NCI-H2196 (cell line): ENCODE results near the gene CACNA2D3.

Experiments used
- DNase-seq: peaks from one replicate; lab custom pipeline; 2025; ENCODE audit not compliant: unreplicated experiment; lab: John Stamatoyannopoulos, UW

Gene CACNA2D3

GRCh38 chr3:54713031-54713430 lies 590.7 kb downstream of the CACNA2D3 start:
- no peak for DNase-seq

- DNase-seq: no peak
These were observed 591.1 kb downstream of the CACNA2D3 start for GRCh38 chr3:54713455-54713854.

- no peak for DNase-seq
These were observed 591.7 kb downstream of the CACNA2D3 start for GRCh38 chr3:54714035-54714434.

GRCh38 chr3:54717506-54717905 lies 595.2 kb downstream of the CACNA2D3 start:
- DNase-seq: no peak

- no peak for DNase-seq
These were observed 597.6 kb downstream of the CACNA2D3 start for GRCh38 chr3:54719914-54720313.

GRCh38 chr3:54720604-54721003 lies 598.3 kb downstream of the CACNA2D3 start:
- DNase-seq: no peak

GRCh38 chr3:54731732-54732445 lies 609.5 kb downstream of the CACNA2D3 start:
- no peak for DNase-seq

- no peak for DNase-seq
These were observed 611.0 kb downstream of the CACNA2D3 start for GRCh38 chr3:54733106-54734006.

- DNase-seq: no peak
These were observed 614.1 kb downstream of the CACNA2D3 start for GRCh38 chr3:54736459-54736858.

- DNase-seq: no peak
These were observed 621.4 kb downstream of the CACNA2D3 start for GRCh38 chr3:54743755-54744154.

- DNase-seq: no peak
These were observed 621.9 kb downstream of the CACNA2D3 start for GRCh38 chr3:54744291-54744690.

GRCh38 chr3:54745843-54746242 lies 623.5 kb downstream of the CACNA2D3 start:
- DNase-seq: no peak

- DNase-seq: no peak
These were observed 624.4 kb downstream of the CACNA2D3 start for GRCh38 chr3:54746722-54747121.

GRCh38 chr3:54755756-54756155 lies 633.4 kb downstream of the CACNA2D3 start:
- no peak for DNase-seq

GRCh38 chr3:54756330-54756731 lies 634.0 kb downstream of the CACNA2D3 start:
- no peak for DNase-seq

GRCh38 chr3:54758461-54758860 lies 636.1 kb downstream of the CACNA2D3 start:
- no peak for DNase-seq

- no peak for DNase-seq
These were observed 636.8 kb downstream of the CACNA2D3 start for GRCh38 chr3:54759166-54759565.

- no peak for DNase-seq
These were observed 637.8 kb downstream of the CACNA2D3 start for GRCh38 chr3:54760201-54760600.

GRCh38 chr3:54761637-54762036 lies 639.3 kb downstream of the CACNA2D3 start:
- DNase-seq: no peak

GRCh38 chr3:54764911-54765310 lies 642.6 kb downstream of the CACNA2D3 start:
- DNase-seq: no peak

- no peak for DNase-seq
These were observed 648.7 kb downstream of the CACNA2D3 start for GRCh38 chr3:54771050-54771449.

GRCh38 chr3:54772051-54772450 lies 649.7 kb downstream of the CACNA2D3 start:
- no peak for DNase-seq
